Measurements from ENCODE around the gene NSDHL.
"Not testable (repeated sequence)": the region's sequence is repeated elsewhere in the genome, so short reads cannot be mapped to it uniquely, and the experiment has no call there.

NSDHL gene

DNA sequence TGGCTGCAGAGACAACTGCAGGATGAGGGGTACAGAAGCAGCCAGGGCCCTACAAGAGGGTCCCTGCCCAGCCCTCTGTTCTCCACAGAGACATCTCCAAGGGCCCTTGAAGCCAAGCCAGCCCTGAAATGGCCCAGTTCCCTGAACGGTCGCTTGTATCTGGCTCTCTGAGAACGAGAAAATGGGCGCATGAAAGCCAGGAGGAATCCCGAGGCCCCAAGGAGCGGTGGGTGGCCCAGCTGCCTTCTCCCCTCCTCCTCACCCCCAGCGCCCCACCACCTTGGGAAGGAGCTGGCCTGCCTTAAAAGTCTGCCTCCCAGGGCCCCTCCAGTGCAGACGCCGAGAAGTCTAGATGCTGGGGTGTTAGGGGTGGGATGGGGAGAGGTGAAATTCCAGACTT lies 72.7 kb downstream of the NSDHL start:
- H3K4me3 ChIP-seq (ENCODE audit: low read depth, low read length): no peak overlapping the region
- TF ChIP-seq, protein P1, sequence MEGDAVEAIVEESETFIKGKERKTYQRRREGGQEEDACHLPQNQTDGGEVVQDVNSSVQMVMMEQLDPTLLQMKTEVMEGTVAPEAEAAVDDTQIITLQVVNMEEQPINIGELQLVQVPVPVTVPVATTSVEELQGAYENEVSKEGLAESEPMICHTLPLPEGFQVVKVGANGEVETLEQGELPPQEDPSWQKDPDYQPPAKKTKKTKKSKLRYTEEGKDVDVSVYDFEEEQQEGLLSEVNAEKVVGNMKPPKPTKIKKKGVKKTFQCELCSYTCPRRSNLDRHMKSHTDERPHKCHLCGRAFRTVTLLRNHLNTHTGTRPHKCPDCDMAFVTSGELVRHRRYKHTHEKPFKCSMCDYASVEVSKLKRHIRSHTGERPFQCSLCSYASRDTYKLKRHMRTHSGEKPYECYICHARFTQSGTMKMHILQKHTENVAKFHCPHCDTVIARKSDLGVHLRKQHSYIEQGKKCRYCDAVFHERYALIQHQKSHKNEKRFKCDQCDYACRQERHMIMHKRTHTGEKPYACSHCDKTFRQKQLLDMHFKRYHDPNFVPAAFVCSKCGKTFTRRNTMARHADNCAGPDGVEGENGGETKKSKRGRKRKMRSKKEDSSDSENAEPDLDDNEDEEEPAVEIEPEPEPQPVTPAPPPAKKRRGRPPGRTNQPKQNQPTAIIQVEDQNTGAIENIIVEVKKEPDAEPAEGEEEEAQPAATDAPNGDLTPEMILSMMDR (IDR thresholded peaks at IDR 0.05; ENCODE audit: borderline replicate concordance, insufficient read depth, low read depth, low read length): no peak

DNA sequence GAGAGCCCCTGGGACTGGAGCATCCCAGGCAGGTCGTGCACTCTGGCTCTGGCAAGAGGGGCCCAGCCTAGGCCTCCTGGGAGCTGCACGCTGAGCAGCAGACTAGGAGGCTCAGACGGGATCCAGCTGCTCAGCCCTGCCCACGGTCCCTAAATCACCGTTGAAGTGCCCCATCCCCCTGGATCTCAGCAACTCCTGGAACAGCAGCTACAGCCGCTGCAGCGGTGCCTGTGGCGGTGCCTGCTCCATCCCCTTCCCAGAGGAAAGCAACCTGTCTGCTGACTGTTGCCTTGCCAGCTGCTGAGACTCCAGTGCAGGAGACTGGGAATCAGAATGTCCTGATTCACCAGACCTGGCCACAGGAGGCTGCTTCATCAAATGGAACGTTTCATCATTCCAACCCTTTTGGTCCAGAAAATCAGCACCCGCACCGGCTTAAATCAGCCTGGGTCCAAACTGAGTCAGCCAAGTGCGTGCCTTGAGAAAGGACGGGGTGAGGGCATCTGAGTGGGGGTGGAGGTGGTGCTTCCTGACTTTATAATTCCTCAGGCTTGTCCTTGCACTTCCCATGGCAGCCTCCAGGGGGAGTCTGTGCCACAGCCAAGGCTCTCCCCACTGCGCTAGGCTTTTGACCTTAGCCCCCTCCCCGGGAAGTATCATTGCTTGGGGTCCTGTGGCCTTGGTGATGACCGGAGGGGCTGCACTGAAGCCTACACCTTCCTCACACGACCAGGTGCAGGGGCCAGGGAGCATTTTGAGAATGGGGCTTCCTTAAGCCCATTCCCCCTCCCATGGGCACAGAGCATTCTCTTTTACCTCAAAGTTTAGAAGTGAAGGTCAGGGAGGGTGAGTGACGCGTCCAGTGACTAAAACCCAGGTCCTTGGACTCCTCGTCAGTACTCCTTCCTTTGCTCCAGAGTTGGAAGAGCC lies 73.6 kb downstream of the NSDHL start:
- H3K4me3 ChIP-seq (ENCODE audit: low read depth, low read length): no peak overlapping the region
- TF ChIP-seq, protein P1 (IDR thresholded peaks at IDR 0.05; ENCODE audit: borderline replicate concordance, insufficient read depth, low read depth, low read length): peak; percentile 86

DNA sequence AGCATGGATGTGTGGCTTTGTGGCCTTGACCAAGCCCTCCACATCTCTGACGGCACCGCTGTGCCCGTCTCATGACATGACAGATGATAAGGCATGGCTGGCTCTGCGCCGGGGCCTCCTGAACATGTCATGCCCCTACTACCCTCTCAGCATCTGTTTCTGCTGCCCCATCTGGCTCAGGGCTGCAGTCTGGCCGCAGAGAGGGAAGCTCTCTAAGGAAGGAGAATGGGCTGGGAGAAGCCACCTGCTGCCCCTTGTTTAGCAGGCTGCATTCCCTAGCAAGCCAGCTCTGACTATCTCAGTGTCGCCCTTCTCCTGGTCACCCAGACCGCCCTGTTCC lies 74.2 kb downstream of the NSDHL start:
- TF ChIP-seq, protein P1 (IDR thresholded peaks at IDR 0.05; ENCODE audit: borderline replicate concordance, insufficient read depth, low read depth, low read length): no peak
- H3K4me3 ChIP-seq (ENCODE audit: low read depth, low read length): no peak overlapping the region

DNA sequence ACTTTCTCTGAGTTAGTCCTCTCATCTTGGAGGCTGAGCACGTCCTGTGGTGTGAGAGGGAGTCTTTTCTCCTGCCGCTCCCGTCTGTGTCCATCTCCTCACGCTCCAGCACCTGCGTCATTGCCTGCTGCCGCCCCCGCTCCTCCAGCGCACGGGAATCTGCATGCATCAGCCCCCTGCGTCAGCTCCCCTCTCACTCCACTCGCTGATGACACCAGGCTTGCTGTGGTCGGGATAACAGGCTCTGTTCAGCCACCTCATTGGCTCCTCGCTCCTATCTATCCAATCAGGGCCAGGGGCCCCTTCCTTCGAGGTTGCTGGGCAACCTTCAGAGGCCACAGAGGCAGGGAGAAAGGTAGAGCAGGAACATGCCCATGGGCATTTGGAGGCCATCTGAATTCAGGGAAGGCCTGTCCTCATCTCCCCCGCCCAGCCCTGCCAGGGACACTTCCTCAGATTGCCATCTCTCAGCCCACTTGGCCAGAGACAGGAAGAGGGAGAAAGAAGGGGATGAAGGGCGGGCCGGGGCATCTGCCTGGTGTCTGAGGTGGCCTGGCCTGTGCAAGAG lies 76.3 kb downstream of the NSDHL start:
- TF ChIP-seq, protein P1 (IDR thresholded peaks at IDR 0.05; ENCODE audit: borderline replicate concordance, insufficient read depth, low read depth, low read length): no peak
- H3K4me3 ChIP-seq (ENCODE audit: low read depth, low read length): no peak overlapping the region

DNA sequence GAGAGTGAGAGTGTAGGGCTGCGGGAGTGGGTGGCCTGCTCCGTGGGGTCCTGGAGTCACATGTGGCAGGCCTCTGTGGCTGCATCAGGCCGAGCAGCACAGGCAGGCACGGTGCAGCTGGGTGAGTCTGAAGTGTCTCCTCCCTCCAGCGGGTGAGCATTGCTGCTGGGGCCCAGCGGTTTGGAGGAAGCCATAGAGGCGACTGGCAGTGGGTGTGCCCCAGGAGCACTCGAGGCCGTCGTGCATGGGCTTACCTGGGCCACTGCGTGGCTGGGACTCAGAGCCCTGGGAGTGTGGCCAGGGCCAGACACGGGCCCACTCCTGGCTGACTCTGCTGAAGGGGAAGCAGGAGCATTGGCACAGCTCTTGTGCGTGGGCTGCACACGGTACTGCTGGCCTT lies 77.6 kb downstream of the NSDHL start:
- TF ChIP-seq, protein P1 (IDR thresholded peaks at IDR 0.05; ENCODE audit: borderline replicate concordance, insufficient read depth, low read depth, low read length): no peak
- H3K4me3 ChIP-seq (ENCODE audit: low read depth, low read length): no peak overlapping the region

DNA sequence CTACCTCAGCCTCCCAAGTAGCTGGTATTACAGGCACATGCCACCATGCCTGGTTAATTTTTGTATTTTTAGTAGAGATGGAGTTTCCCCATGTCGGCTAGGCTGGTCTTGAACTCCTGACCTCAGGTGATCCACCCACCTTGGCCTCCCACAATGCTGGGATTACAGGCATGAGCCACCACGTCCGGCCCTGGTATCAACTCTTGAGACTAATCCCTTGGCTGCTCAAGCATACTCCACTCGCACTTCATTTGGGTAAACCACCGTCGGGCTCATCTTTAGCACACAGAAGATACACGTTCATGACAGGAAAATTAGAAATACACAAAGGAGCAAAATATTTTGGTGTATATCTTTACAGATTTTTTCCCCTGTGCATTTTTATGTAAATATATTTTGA lies 79.2 kb downstream of the NSDHL start:
- H3K4me3 ChIP-seq (ENCODE audit: low read depth, low read length): not testable (repeated sequence)

DNA sequence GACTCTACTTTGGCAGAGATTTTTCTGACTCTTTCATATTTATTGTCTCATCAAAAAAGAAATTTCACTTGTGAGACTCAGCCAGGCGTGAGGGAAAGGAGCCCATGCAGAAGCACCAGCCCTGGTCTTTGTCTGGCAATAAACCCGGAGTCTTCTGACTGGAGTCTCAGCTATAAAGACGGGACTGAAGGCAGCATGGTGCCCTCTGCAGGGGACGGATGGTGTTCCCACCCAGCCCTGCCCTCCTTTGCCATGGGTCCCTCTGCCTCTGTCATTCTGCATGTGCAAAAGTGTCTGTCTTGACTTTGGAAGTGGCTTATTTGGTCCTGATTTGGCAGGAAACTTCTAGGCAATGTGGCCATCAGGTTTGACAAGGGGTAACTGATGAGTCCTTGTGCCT lies 81.2 kb downstream of the NSDHL start:
- TF ChIP-seq, protein P1 (IDR thresholded peaks at IDR 0.05; ENCODE audit: borderline replicate concordance, insufficient read depth, low read depth, low read length): peak; percentile 41; the same call in 1 of the 2 replicates
- no peak overlapping the region for H3K4me3 ChIP-seq (ENCODE audit: low read depth, low read length)
